Liver (tissue), 3 donors: ENCODE results near the gene VDAC1.

ENCODE experiments used
- FOXA1 ChIP-seq: IDR thresholded peaks from 2 replicates; pipeline ENCODE4 v1.6.1; 2016; ENCODE audit warnings: antibody characterized with exemption
- GABPA ChIP-seq, 2 donors: IDR thresholded peaks in 1 of 2; conservative IDR thresholded peaks in 1 of 2; 2 replicates each; pipeline ENCODE4 v1.6.1; 2016; ENCODE audit warnings: antibody characterized with exemption in 2 of 2, mild to moderate bottlenecking in 1 of 2, moderate library complexity in 1 of 2
- JUND ChIP-seq, 2 donors: IDR thresholded peaks; 2 replicates each; pipeline ENCODE4 v1.6.1; 2016; ENCODE audit warnings: antibody characterized with exemption in 2 of 2
- RAD21 ChIP-seq, 2 donors: IDR thresholded peaks; 2 replicates each; pipeline ENCODE4 v1.6.1; 2016; ENCODE audit warnings: antibody characterized with exemption in 2 of 2, mild to moderate bottlenecking in 2 of 2
- RXRA ChIP-seq, 2 donors: IDR thresholded peaks; 2 replicates each; pipeline ENCODE4 v1.6.1; 2017 to 2018; ENCODE audit warnings: antibody characterized with exemption in 2 of 2, mild to moderate bottlenecking in 1 of 2
- YY1 ChIP-seq: IDR thresholded peaks from 2 replicates; pipeline ENCODE4 v1.6.1; 2016; ENCODE audit warnings: antibody characterized with exemption, mild to moderate bottlenecking
- TF ChIP-seq, protein P1 (sequence below): fragments of 150-350 bp; IDR thresholded peaks from 2 replicates; pipeline ENCODE4 v1.5.1; 2017; ENCODE audit warnings: improper control_type of control experiment, low read depth, low read length; ENCODE audit not compliant: missing input control
- TF ChIP-seq, protein P2 (sequence below): IDR thresholded peaks from 2 replicates; pipeline ENCODE4 v1.6.1; 2016; ENCODE audit warnings: antibody characterized with exemption
- TF ChIP-seq, protein P3 (sequence below): IDR thresholded peaks from 2 replicates; pipeline ENCODE4 v1.6.1; 2016; ENCODE audit warnings: antibody characterized with exemption
- donor health status: healthy.
- donor health status: healthy.

DNA sequence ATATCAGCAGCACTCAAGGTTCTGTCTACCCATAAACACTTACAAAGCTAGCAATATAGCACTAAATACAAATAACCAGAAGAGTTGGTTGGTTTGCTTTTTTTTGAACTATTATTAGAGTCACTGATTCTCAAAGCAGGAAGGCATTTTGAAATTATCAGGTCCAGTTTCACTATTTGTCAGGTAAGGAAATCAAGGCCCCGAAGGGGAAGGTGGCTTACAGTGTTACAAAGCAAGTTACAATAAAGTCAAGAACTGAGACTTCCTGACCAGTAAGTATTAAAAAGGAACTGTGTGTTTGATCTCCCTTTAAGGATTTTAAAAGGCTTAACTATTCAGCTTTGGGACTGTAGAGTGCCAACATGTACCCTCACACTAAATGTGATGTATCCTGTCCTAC, 47.2 kb downstream of the VDAC1 start:
- TF ChIP-seq, protein P1, sequence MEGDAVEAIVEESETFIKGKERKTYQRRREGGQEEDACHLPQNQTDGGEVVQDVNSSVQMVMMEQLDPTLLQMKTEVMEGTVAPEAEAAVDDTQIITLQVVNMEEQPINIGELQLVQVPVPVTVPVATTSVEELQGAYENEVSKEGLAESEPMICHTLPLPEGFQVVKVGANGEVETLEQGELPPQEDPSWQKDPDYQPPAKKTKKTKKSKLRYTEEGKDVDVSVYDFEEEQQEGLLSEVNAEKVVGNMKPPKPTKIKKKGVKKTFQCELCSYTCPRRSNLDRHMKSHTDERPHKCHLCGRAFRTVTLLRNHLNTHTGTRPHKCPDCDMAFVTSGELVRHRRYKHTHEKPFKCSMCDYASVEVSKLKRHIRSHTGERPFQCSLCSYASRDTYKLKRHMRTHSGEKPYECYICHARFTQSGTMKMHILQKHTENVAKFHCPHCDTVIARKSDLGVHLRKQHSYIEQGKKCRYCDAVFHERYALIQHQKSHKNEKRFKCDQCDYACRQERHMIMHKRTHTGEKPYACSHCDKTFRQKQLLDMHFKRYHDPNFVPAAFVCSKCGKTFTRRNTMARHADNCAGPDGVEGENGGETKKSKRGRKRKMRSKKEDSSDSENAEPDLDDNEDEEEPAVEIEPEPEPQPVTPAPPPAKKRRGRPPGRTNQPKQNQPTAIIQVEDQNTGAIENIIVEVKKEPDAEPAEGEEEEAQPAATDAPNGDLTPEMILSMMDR, result no peak
- TF ChIP-seq, protein P2, sequence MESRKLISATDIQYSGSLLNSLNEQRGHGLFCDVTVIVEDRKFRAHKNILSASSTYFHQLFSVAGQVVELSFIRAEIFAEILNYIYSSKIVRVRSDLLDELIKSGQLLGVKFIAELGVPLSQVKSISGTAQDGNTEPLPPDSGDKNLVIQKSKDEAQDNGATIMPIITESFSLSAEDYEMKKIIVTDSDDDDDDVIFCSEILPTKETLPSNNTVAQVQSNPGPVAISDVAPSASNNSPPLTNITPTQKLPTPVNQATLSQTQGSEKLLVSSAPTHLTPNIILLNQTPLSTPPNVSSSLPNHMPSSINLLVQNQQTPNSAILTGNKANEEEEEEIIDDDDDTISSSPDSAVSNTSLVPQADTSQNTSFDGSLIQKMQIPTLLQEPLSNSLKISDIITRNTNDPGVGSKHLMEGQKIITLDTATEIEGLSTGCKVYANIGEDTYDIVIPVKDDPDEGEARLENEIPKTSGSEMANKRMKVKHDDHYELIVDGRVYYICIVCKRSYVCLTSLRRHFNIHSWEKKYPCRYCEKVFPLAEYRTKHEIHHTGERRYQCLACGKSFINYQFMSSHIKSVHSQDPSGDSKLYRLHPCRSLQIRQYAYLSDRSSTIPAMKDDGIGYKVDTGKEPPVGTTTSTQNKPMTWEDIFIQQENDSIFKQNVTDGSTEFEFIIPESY, result no peak
- TF ChIP-seq GABPA (IDR thresholded peaks at IDR 0.05 in 1 of 2, conservative IDR thresholded peaks at IDR 0.05 in 1 of 2), result no peak
- TF ChIP-seq FOXA1, result no peak
- no peak for TF ChIP-seq RXRA (IDR thresholded peaks at IDR 0.05)
- no peak for TF ChIP-seq JUND (IDR thresholded peaks at IDR 0.05)
- TF ChIP-seq, protein P3, sequence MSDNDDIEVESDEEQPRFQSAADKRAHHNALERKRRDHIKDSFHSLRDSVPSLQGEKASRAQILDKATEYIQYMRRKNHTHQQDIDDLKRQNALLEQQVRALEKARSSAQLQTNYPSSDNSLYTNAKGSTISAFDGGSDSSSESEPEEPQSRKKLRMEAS, result no peak
- no peak for TF ChIP-seq YY1
- no peak for TF ChIP-seq RAD21 (IDR thresholded peaks at IDR 0.05)
